HepG2 (cell line): ENCODE results near the gene USP17L5.
"Not testable (repeated sequence)": the region's sequence is repeated elsewhere in the genome, so short reads cannot be mapped to it uniquely, and the experiment has no call there.

Source experiments
- NR1H2 ChIP-seq: sonication (generic); formaldehyde crosslinking; IDR thresholded peaks from 2 replicates; pipeline ENCODE4 v1.8.1; 2022; ENCODE audit warnings: low read depth, missing genetic modification reagents, borderline replicate concordance
- POLR2AphosphoS5 ChIP-seq: IDR thresholded peaks from 2 replicates; pipeline ENCODE4 v1.6.1; 2012; ENCODE audit warnings: low read depth, low read length
- SRF ChIP-seq: IDR thresholded peaks from 2 replicates; pipeline ENCODE4 v1.6.1; 2011; ENCODE audit warnings: mild to moderate bottlenecking, low read depth, low read length, moderate library complexity
- ZBTB26 ChIP-seq: IDR thresholded peaks from 2 replicates; pipeline ENCODE4 v1.6.1; 2016; ENCODE audit warnings: missing compliant biosample characterization, missing genetic modification reagents, borderline replicate concordance
- ZFY ChIP-seq: sonication (generic); formaldehyde crosslinking; IDR thresholded peaks from 2 replicates; pipeline ENCODE4 v1.4.0; 2020; ENCODE audit warnings: missing genetic modification reagents
- TF ChIP-seq, protein P1 (sequence below): sonication (generic); formaldehyde crosslinking; IDR thresholded peaks from 2 replicates; pipeline ENCODE4 v1.5.0; 2020; ENCODE audit warnings: mild to moderate bottlenecking, missing genetic modification reagents, moderate library complexity

GRCh38 chr4:9348593-9348992 is 9.4 kb downstream of the USP17L5 start, which contains the start of gene USP17L28:
- not testable (repeated sequence) for TF ChIP-seq ZFY (CRISPR knock-in tag); POLR2AphosphoS5; NR1H2 (CRISPR knock-in tag); ZBTB26 (CRISPR knock-in tag); SRF
- TF ChIP-seq, protein P1, sequence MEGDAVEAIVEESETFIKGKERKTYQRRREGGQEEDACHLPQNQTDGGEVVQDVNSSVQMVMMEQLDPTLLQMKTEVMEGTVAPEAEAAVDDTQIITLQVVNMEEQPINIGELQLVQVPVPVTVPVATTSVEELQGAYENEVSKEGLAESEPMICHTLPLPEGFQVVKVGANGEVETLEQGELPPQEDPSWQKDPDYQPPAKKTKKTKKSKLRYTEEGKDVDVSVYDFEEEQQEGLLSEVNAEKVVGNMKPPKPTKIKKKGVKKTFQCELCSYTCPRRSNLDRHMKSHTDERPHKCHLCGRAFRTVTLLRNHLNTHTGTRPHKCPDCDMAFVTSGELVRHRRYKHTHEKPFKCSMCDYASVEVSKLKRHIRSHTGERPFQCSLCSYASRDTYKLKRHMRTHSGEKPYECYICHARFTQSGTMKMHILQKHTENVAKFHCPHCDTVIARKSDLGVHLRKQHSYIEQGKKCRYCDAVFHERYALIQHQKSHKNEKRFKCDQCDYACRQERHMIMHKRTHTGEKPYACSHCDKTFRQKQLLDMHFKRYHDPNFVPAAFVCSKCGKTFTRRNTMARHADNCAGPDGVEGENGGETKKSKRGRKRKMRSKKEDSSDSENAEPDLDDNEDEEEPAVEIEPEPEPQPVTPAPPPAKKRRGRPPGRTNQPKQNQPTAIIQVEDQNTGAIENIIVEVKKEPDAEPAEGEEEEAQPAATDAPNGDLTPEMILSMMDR (CRISPR knock-in tag): not testable (repeated sequence)
